SJCRH30 (cell line): ENCODE results near the gene WASF1. TPM values are rescaled to one million over a fixed set of nuclear protein-coding genes. Genes with fewer than 3 reads are reported as not detected.

Source experiments
- total RNA-seq: library from RNA; depleted of rRNA; stranded (reverse); fragments of >200 nt; shearing (Covaris generic); gene quantifications from 2 replicates; pipeline ENCODE4 v1.2.3, GENCODE V29; 2014; rRNA removed

Gene WASF1
- total RNA-seq, 1 experiment from 2014 or later: 34.9 TPM

Other genes starting within 250 kb of the WASF1 start
- not detected in 2 replicates for gene GPR6, start 201.4 kb downstream of the WASF1 start, total RNA-seq
- 21.7 and 23.5 TPM in 2 replicates for gene CDC40, start 757 bp upstream of the WASF1 start, total RNA-seq
- not detected in 2 replicates for gene METTL24, start 178.7 kb upstream of the WASF1 start, total RNA-seq
- 0.14 and 0.43 TPM in 2 replicates for gene DDO, start 235.9 kb upstream of the WASF1 start, total RNA-seq